GM23248 (cell line): Measurements from ENCODE around the gene TFB2M.

ENCODE experiments used
- EZH2 ChIP-seq: fragments of 200-600 bp; sonication (generic); IDR thresholded peaks from 2 replicates; pipeline ENCODE4 v1.6.1; 2018; ENCODE audit warnings: antibody characterized with exemption, mild to moderate bottlenecking; ENCODE audit not compliant: insufficient read depth, poor library complexity, severe bottlenecking
- EZH2phosphoT487 ChIP-seq: fragments of 200-600 bp; sonication (generic); IDR thresholded peaks from 2 replicates; pipeline ENCODE4 v1.6.1; 2018; ENCODE audit warnings: antibody characterized with exemption, moderate library complexity, mild to moderate bottlenecking, low read depth; ENCODE audit not compliant: insufficient read depth

GRCh38 chr1:246533371-246533905 is 32.6 kb downstream of the TFB2M start:
- TF ChIP-seq EZH2 (no peak), EZH2phosphoT487 (no peak)
